H1 (cell line): ENCODE data around the gene FGR. TPM values are rescaled to one million over a fixed set of nuclear protein-coding genes. Genes with fewer than 3 reads are reported as not detected.
A peak's percentile ranks its signal among the peaks of the same experiment; 100 is the strongest.

ENCODE experiments used
- CTCF ChIA-PET: fragments of 300-600 bp; sonication (Branson Sonifier 250); formaldehyde crosslinking; loops from one replicate; lab custom pipeline; 2021; ENCODE audit not compliant: partially characterized antibody; lab: Charles Lee
- POLR2A ChIA-PET: fragments of 300-600 bp; sonication (Branson Sonifier 250); formaldehyde crosslinking; loops from one replicate; lab custom pipeline; 2021; ENCODE audit warnings: inconsistent platforms; ENCODE audit not compliant: partially characterized antibody; lab: Charles Lee
- DNase-seq, 2 experiments: peaks; one replicate each; pipeline versions ENCODE4 v3.0.0 to v3.0.0-alpha.2; 2010 to 2022; ENCODE audit warnings: low spot score in 2 of 2, low read depth in 1 of 2, mixed read lengths in 1 of 2
- FAIRE-seq: peaks from 2 replicates; lab custom pipeline; 2011; peaks lifted over from hg19 to GRCh38; lab: Jason Lieb, UNC
- H2AFZ ChIP-seq: 2 replicates; pipeline ENCODE4 v1.8.1; 2012; ENCODE audit warnings: low read length, inconsistent platforms
- H2AK5ac ChIP-seq: 2 replicates; pipeline ENCODE4 v1.6.1; 2013; ENCODE audit warnings: low read depth, low read length
- H2BK120ac ChIP-seq: replicated peaks from 2 replicates; pipeline ENCODE3; 2013; ENCODE audit warnings: low read depth, low read length, inconsistent platforms
- H2BK12ac ChIP-seq: 2 replicates; pipeline ENCODE4 v1.6.1; 2013; ENCODE audit warnings: low read depth, low read length
- H2BK15ac ChIP-seq: 2 replicates; pipeline ENCODE4 v1.6.1; 2013; ENCODE audit warnings: low read length
- H2BK20ac ChIP-seq: 2 replicates; pipeline ENCODE4 v1.6.1; 2013; ENCODE audit warnings: low read length
- H2BK5ac ChIP-seq: 2 replicates; pipeline ENCODE4 v1.6.1; 2013; ENCODE audit warnings: low read depth, low read length
- H3K14ac ChIP-seq: 2 replicates; pipeline ENCODE4 v1.6.1; 2013; ENCODE audit warnings: inconsistent platforms; ENCODE audit not compliant: insufficient read length
- H3K18ac ChIP-seq: 2 replicates; pipeline ENCODE4 v1.6.1; 2013; ENCODE audit warnings: low read length; ENCODE audit errors: extremely low read depth
- H3K23ac ChIP-seq: 2 replicates; pipeline ENCODE4 v1.6.1; 2013; ENCODE audit warnings: inconsistent platforms; ENCODE audit not compliant: insufficient read length
- H3K23me2 ChIP-seq: 2 replicates; pipeline ENCODE4 v1.6.1; 2013; ENCODE audit warnings: low read depth, low read length
- H3K27ac ChIP-seq: 2 replicates; pipeline ENCODE4 v1.6.1; 2011; ENCODE audit warnings: low read depth, low read length, inconsistent platforms
- H3K27me3 ChIP-seq, 4 experiments: replicated peaks in 1 of 4; 1 replicate in 1 of 4; 2 replicates in 3 of 4; pipeline versions ENCODE4 v1.6.1 to v1.8.1; 2011 to 2013; ENCODE audit warnings: low read length in 3 of 4, mild to moderate bottlenecking in 3 of 4, inconsistent platforms in 2 of 4, mixed read lengths in 2 of 4, moderate library complexity in 1 of 4; ENCODE audit not compliant: control insufficient read depth in 3 of 4, insufficient read depth in 3 of 4; ENCODE audit errors: extremely low read depth in 1 of 4
- H3K36me3 ChIP-seq, 4 experiments: 2 replicates each; pipeline versions ENCODE4 v1.6.1 to v1.8.1; 2011 to 2013; ENCODE audit warnings: mild to moderate bottlenecking in 4 of 4, low read length in 3 of 4, moderate library complexity in 2 of 4, control low read depth in 1 of 4, inconsistent platforms in 1 of 4; ENCODE audit not compliant: insufficient read depth in 4 of 4, control insufficient read depth in 2 of 4
- H3K4ac ChIP-seq: replicated peaks from 2 replicates; pipeline ENCODE3; 2013; ENCODE audit warnings: low read length, low read depth, mixed read lengths, inconsistent platforms; ENCODE audit not compliant: insufficient read length
- H3K4me1 ChIP-seq, 4 experiments: replicated peaks in 1 of 4; 1 replicate in 1 of 4; 2 replicates in 3 of 4; pipeline versions ENCODE4 v1.6.1 to v1.8.1; 2011 to 2013; ENCODE audit warnings: low read length in 3 of 4, inconsistent platforms in 2 of 4, mixed read lengths in 1 of 4; ENCODE audit not compliant: insufficient read depth in 4 of 4, control insufficient read depth in 3 of 4
- H3K4me2 ChIP-seq, 2 experiments: 2 replicates each; pipeline versions ENCODE4 v1.6.1 to v1.8.1; 2011 to 2013; ENCODE audit warnings: low read depth in 2 of 2, low read length in 2 of 2, control low read depth in 1 of 2, inconsistent platforms in 1 of 2, mild to moderate bottlenecking in 1 of 2; ENCODE audit not compliant: insufficient read depth in 1 of 2
- H3K4me3 ChIP-seq, 4 experiments: fragments of 200-600, 300-600 bp in 1 of 4; sonication (generic), shearing (Covaris generic), sonication (Bioruptor Twin) in 1 of 4; 2 replicates each; pipeline versions ENCODE4 v1.5.1 to v1.8.1; 2011 to 2016; ENCODE audit warnings: low read length in 4 of 4, low read depth in 3 of 4, control low read depth in 2 of 4, inconsistent platforms in 2 of 4, mild to moderate bottlenecking in 2 of 4, mixed read lengths in 1 of 4, moderate library complexity in 1 of 4; ENCODE audit not compliant: insufficient read depth in 2 of 4; ENCODE audit errors: extremely low read depth in 1 of 4
- H3K56ac ChIP-seq: replicated peaks from 2 replicates; pipeline ENCODE3; 2013; ENCODE audit warnings: low read depth, mild to moderate bottlenecking, mixed read lengths, low read length, inconsistent platforms; ENCODE audit not compliant: insufficient read length
- H3K79me1 ChIP-seq: 2 replicates; pipeline ENCODE4 v1.6.1; 2013; ENCODE audit warnings: low read depth, low read length, control low read depth
- H3K79me2 ChIP-seq, 2 experiments: 2 replicates each; pipeline versions ENCODE4 v1.6.1 to v1.8.1; 2012 to 2013; ENCODE audit warnings: low read length in 2 of 2, mild to moderate bottlenecking in 2 of 2, inconsistent platforms in 1 of 2; ENCODE audit not compliant: insufficient read depth in 2 of 2, control insufficient read depth in 1 of 2
- H3K9ac ChIP-seq, 4 experiments: replicated peaks in 1 of 4; 1 replicate in 1 of 4; 2 replicates in 3 of 4; pipeline versions ENCODE4 v1.6.1 to v1.8.1; 2011 to 2013; ENCODE audit warnings: low read depth in 3 of 4, low read length in 3 of 4, control low read depth in 2 of 4, mild to moderate bottlenecking in 2 of 4, moderate library complexity in 2 of 4, inconsistent platforms in 1 of 4; ENCODE audit errors: extremely low read depth in 1 of 4
- H3K9me3 ChIP-seq, 2 experiments: 2 replicates each; pipeline versions ENCODE4 v1.6.1 to v1.8.1; 2012 to 2013; ENCODE audit warnings: mild to moderate bottlenecking in 2 of 2, moderate library complexity in 2 of 2, control low read depth in 1 of 2, inconsistent platforms in 1 of 2, low read depth in 1 of 2, low read length in 1 of 2, mixed read lengths in 1 of 2; ENCODE audit not compliant: insufficient read depth in 2 of 2
- H4K20me1 ChIP-seq, 2 experiments: replicated peaks in 1 of 2; 2 replicates each; pipeline versions ENCODE3 to v1.8.1; 2011 to 2013; ENCODE audit warnings: inconsistent platforms in 2 of 2, low read length in 2 of 2, mild to moderate bottlenecking in 1 of 2; ENCODE audit not compliant: insufficient read depth in 2 of 2, control insufficient read depth in 1 of 2
- H4K5ac ChIP-seq: 2 replicates; pipeline ENCODE4 v1.6.1; 2013; ENCODE audit warnings: low read length, low read depth, mixed read lengths, inconsistent platforms; ENCODE audit not compliant: insufficient read length
- H4K8ac ChIP-seq: 2 replicates; pipeline ENCODE4 v1.8.0; 2013; ENCODE audit warnings: mild to moderate bottlenecking, moderate library complexity, low read length, inconsistent platforms; ENCODE audit not compliant: insufficient read depth; ENCODE audit errors: extremely low read depth
- H4K91ac ChIP-seq: replicated peaks from 2 replicates; pipeline ENCODE3; 2013; ENCODE audit warnings: low read length, mixed read lengths, inconsistent platforms; ENCODE audit not compliant: insufficient read length
- ATF2 ChIP-seq: IDR thresholded peaks from 2 replicates; pipeline ENCODE4 v1.6.1; 2012; ENCODE audit warnings: low read length, inconsistent platforms
- NRF1 ChIP-seq: IDR thresholded peaks from 2 replicates; pipeline ENCODE4 v1.6.1; 2011; ENCODE audit warnings: mild to moderate bottlenecking, low read depth, low read length, improper control_type of control experiment
- ZNF274 ChIP-seq: IDR thresholded peaks from 2 replicates; pipeline ENCODE4 v1.7.0; 2012; ENCODE audit warnings: low read length, borderline replicate concordance; ENCODE audit errors: extremely low read depth
- WGBS, 2 experiments: shearing (Covaris generic) in 1 of 2; methylation state at CpG; one replicate each; pipeline versions ENCODE4 v1.1.6 to v1.1.7; 2013 to 2015; ENCODE audit warnings: low lambda C conversion rate in 2 of 2, mixed read lengths in 2 of 2, inconsistent platforms in 1 of 2, low coverage in 1 of 2, missing lambda C conversion rate in 1 of 2; ENCODE audit not compliant: insufficient replicate concordance in 2 of 2, insufficient coverage in 1 of 2, insufficient read length in 1 of 2; ENCODE audit errors: extremely low coverage in 1 of 2, missing lambda C conversion rate in 1 of 2; 5-methylcytosine and 5-hydroxymethylcytosine counted together
- polyA plus RNA-seq, 7 experiments: library from polyadenylated mRNA; depleted of rRNA in 3 of 7; stranded (reverse) in 5 of 7; unstranded in 2 of 7; fragments of >200 nt in 5 of 7; fragments of 200-250 nt in 2 of 7; gene quantifications; 1 replicate in 5 of 7; 2 replicates in 1 of 7; 4 replicates in 1 of 7; pipeline versions ENCODE4 v1.2.1 to v1.2.3, GENCODE V29; 2011 to 2013; ENCODE audit warnings: missing spikeins in 2 of 7, mixed read lengths in 2 of 7
- total RNA-seq: library from RNA; stranded (reverse); fragmentation: NEBNext Ultra II Directional; extraction: Animal tissue kit (Norgen Biotek cat#: 25700); gene quantifications from 2 replicates; pipeline ENCODE4 v1.2.1, GENCODE V29; 2021

The FGR gene
- total and polyA plus RNA-seq, 2 of the 8 experiments (the other 6 are each of a cell fraction or from before 2014, with no cell fraction given) = 0.22 to 0.95 TPM

DNA sequence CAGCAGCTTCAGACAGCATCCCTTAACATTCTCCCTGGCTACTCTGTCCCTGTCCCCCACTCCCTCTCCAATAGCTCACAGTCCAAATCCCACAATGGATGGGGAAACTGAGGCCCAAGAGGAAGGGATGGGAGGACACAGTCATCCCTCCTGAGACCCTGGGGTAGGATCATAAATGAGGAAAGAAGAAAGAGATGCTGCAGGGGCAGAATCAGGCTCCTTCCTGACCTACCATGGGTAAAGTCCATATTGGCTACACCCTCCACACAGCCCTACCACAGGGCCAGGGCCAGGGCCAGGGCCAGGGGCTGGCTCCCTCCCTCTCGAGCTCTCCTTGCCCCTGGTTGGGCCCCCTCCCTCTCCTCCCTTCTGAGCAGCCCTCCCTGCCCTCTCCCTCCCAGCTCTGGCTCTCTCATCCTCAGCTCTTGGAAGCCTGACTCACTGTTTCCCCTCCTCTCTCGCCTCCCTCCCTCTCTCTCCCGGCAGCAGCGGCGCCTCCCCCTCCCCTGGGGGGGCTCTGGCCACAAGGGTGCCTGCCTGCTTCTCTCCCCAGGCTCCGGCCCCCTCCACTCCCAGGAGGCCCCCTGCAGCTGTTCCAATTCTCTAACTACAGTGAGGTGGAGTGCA is 36.0 kb downstream of the FGR start:
- Histone ChIP-seq H2BK5ac (peak overlapping the region; percentile 35; the same call in 1 of the 2 replicates), H2AFZ (no peak overlapping the region), H2BK20ac (no peak overlapping the region), H3K36me3 (no peaks in the 10 kb centered on the region), H3K79me2 (peaks cover 5 to 83% of the 10 kb centered on the region in 2 experiments; a peak in 3 of 4 replicates), H2BK12ac (no peak overlapping the region), H3K18ac (no peak overlapping the region), H3K23ac (no peak overlapping the region), H3K4me1 (peaks cover 23 to 58% (median 45%) of the 10 kb centered on the region in 4 experiments), H3K23me2 (peaks cover 12% of the 10 kb centered on the region; the same call in 1 of the 2 replicates), H4K91ac (no peak overlapping the region), H3K4me2 (peak overlapping the region; percentile 13 to 16; a peak in 2 of 4 replicates), H3K14ac (no peak overlapping the region), H3K9me3 (no peaks in the 10 kb centered on the region), H3K56ac (no peak overlapping the region), H4K5ac (no peak overlapping the region), H3K79me1 (peaks cover 35% of the 10 kb centered on the region), H3K4ac (no peak overlapping the region), H2BK15ac (0 out of 2 replicates have a peak overlapping the region, but pooled peaks have one; percentile 2), H2AK5ac (peak overlapping the region; percentile 86; the same call in 1 of the 2 replicates), H3K27me3 (no peaks in the 10 kb centered on the region; a peak in 1 of 7 replicates), H3K9ac (no peak overlapping the region), H2BK120ac (no peak overlapping the region), H3K4me3 (peak overlapping the region in 1 of 4 experiments; percentile 19; a peak in 1 of 8 replicates), H4K20me1 (peaks cover 22 to 63% of the 10 kb centered on the region in 2 experiments), H4K8ac (no peak overlapping the region; the same call in 1 of the 2 replicates), H3K27ac (no peak overlapping the region)
- TF ChIP-seq ATF2 (no peak), ZNF274 (no peak), NRF1 (no peak)
- DNase-seq (no peak), FAIRE-seq (no peak)
- 36% methylated on average over 2 of the region's 6 CpGs; no CpG with 5 or more reads in 1 of the 2 experiments for WGBS, 2 experiments
- CTCF ChIA-PET = interaction anchor here (0.7 to 37.8 kb wide), 15 partner anchors 10 to 299 kb away, joined by 3 to 1807 read pairs (median 3); partner anchors contain the start of genes IFI6 and MAP3K6
- POLR2A ChIA-PET = interaction anchor here (1.1 to 13.5 kb wide), 7 partner anchors 7 to 204 kb away, joined by 3 to 355 read pairs (median 7); no protein-coding TSS in a partner anchor
